Endothelial cell of hepatic sinusoid (primary cell): Measurements from ENCODE around the gene C5orf58.

Source experiments
- in situ Hi-C: cut with HindIII; loops from 2 replicates; pipeline ENCODE4 v1.10.0; 2017; ENCODE audit warnings: low sequenced_read_pairs

C5orf58 gene

DNA sequence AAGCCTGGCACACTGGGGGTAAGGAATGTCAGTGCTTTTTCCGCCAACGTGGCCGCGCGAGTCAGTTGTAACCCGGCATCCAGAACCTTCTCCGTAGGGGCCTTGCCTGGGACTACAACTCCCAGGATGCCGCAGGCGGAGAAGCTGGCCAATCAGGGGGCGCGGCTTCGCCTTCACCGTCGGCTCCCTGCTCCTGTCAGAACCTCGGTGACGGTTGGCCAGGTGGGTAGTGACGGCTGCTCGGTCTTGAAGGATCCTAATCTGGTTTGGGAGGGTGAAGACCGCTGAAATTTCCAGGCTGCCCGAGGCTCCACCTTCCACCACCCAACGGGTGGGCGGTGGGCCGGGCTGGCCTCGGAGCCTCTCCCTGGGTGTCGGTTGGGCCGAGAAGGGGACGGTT is at the start of gene C5orf58:
TSS of gene C5orf58 (plus strand) at position 200 of the 400 bp plus-strand sequence. CDS start 1,992 bp downstream, outside the sequence.
- in situ Hi-C loops = loop anchor here (10.0 kb wide), 1 partner anchor 172 kb away; no protein-coding TSS in a partner anchor

DNA sequence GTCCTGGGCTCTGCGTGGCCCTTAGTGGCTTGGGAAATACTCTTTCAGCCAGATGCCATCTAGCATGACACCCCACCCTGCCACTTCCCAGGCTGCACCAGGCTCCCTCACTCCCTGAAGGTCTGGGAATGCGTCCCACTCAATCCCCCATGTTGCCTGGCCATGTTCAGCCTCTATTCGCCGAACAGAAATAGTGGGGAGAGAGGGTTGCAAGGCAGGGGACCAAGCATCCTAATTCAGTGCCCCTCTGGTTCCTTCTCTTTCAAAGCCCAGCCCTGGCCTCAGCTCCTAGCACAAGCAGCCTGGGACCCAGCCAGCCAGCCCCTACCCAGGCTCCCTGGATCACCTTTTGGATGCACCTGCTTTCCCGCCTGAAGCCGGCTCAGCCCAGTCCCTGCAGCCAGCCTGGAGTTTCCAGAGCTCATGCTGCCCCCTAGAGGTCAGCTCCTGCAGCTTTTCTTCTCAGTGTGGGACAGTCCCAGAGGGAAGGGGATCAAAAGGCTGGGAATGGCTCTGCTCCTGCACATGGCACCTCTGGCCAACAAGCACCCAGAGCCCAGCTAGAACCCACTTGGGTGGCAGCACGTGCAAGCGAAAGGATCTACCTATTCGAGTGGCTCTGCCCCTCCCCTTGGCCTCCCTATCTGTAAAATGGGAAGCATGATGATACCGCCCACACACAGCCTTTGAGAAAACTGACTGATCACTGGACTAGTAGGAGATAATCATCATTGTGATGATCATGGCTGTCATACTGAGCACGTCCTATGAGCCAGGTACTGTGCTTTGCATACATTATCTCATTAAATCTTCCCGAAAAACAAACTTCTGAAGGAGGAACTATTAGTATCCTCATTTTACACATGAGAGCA is 48.7 kb upstream of the C5orf58 start:
- in situ Hi-C loops = no loop called here

- in situ Hi-C loops = no loop called here
These were observed 48.0 kb upstream of the C5orf58 start for GRCh38 chr5:170184737-170185136.

DNA sequence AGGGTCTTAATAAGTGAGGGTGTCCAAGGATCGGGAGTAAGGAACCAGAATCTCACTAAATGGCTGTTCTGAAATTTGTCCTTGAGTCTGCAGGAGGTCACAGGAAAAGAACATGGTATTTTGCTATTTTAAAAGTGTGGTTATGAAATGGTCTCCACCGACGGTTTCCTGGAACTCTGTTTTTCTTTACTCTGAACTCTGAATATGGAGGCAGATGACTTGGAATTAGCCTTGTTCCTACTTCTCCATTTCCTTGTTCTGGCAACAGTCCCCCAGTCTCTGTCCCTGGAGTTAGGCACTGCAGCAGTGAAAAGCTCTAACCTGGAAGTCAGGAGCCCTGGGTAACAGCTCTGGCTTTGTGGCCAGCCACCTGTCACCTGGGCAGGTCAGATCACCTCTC is 46.6 kb upstream of the C5orf58 start:
- in situ Hi-C loops = no loop called here

DNA sequence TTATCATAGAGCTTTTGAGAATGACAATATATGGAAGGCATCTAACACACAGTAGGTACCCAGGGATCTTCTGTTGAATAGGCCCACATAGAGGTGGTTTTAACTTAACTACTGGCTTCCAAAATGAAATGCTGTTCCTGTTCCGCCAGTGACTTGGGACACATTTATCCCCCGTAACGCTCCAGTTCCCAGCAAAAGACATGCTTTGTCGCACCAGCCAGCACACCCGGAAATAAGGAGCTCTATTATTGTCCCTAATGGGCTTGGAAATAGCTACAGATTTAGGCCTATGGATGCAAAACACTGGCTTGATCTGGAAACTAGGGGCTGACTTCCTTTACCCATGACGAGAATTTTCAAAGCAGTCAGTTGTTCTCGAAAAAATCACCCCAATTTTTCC is 45.9 kb upstream of the C5orf58 start:
- in situ Hi-C loops = no loop called here

- in situ Hi-C loops = no loop called here
These were observed 42.2 kb upstream of the C5orf58 start for GRCh38 chr5:170190436-170191134.

GRCh38 chr5:170192829-170193228 is 40.0 kb upstream of the C5orf58 start:
- in situ Hi-C loops = no loop called here

GRCh38 chr5:170195961-170196360 is 36.8 kb upstream of the C5orf58 start:
- in situ Hi-C loops = loop anchor here (5.0 kb wide), 1 partner anchor 104 kb away; no protein-coding TSS in a partner anchor

DNA sequence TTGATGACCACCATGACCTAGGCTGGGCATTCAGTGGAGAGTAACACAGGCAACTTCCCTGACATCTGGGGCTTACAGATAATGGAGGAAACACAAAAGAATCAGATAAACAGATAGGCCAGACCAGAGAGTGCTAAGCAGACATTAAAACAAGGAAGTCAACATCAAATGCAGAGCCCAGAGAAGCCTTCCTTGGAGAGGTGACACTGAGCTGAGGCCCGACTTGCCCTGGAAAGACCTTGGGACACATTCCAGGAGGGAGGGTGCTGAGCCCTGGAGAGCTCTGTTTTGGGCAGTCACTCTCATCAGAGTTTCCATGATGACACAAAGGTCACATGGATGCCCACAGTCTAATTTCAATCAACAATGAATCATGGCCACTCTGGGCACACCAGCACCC is 31.9 kb upstream of the C5orf58 start:
- in situ Hi-C loops = no loop called here

DNA sequence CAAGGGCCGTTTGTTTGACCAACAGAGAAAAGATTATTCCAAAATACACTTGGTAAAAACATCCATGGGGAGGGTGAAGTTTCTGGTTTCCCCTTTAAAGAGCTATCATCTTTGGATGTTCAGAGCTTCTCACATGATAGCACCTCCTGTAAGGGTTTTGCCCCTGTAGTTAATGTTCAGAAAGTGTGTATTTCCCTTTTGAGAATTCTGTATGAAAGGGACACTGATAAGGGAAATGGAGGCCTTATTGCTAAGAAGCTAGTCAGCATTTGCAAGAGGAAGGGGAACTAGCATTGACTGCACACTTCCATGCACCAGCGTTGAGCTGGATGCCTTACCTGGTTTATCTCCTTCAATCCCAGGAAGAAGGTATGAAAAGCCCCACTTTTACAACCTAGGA is 31.5 kb upstream of the C5orf58 start:
- in situ Hi-C loops = no loop called here

DNA sequence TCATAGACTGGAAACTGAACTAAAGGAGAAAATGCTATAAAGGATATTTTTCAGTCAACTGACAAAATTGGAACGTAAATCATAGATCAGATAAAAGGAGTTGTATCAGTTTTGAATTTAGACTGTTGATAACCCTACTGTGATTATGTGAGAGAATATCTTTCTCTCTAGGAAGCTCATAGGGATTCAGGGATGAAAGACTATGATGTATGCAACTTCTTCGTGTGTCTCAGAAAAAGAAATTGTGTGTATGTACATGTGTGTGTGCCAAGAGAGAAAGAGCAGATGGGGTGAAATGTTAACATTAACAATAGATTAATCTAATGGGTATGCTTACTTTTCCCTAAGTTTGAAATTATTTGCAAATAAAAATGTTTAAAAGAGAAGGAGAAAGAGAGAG is 30.7 kb upstream of the C5orf58 start:
- in situ Hi-C loops = no loop called here

- in situ Hi-C loops = no loop called here
These were observed 28.6 kb upstream of the C5orf58 start for GRCh38 chr5:170204202-170204601.

DNA sequence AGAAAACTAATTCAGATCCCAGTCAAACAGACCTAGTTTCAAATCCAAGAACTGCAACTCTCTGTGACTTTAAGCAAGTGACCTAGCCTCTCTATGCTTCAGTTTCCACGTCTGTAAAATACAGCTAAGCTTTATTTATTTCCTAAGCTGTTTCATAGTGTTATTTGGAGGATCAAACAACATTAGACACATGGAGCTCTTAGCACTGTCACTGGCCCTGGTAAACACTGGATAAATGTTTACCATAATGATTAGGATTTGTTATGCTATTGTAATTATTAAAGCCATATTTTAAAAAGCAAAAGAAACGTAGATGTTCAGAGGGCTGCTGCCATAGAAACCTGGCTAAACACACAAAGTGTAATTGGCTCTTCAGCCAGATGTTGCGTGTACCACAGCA is 26.6 kb upstream of the C5orf58 start:
- in situ Hi-C loops = no loop called here

DNA sequence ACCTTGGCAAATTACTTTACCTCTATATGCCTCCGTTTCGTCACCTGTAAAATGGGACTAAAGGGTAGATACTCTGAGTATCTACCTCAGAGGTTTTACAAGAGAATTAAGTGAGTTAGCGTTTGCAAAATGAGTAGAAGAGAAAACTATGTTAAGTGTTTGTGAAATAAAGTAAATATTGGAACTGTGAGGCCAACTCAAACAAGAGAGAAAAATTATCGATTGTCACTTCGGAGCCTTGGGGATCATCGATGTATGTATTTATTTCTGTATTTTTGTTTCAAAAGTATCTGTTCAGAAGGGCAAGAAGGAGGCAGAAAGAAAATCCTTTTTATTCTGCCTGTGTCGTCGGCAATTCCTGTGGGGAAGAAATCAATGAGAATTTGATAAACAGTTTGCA is 25.8 kb upstream of the C5orf58 start:
- in situ Hi-C loops = no loop called here

DNA sequence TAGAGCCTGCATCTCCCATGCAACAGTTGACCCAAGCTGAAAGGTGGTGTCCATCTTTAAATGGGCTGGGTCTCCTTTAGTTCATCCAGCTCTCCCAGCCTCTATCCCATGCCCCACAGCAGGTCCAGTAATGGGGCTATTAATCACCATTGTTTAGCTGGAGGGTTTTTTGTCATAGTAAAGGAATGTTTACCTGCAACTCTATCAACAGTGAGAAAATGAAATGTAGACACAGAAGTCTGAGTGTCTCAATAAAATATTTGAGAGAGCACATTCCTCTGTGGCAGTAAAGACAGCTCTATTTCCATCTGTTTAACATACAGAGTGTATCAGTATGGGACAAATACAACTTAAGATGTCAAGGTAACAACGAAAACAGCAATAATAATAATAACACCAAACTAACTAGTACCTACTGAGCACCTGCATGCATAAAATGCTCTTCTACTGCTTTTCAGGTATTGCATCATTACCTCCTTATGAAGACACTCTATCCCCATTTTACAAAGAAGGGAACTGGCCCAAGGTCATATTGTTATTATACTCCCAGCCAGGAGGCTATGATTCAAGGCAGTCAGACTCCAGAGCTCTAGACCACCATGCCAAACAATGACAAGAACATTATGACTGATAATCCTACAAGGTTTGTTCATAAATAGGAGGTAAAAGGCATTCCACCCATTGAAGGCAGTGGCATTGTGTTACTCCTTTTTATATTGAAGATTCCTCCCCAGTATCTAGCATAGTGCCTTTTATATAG is 21.0 kb upstream of the C5orf58 start:
- in situ Hi-C loops = no loop called here

DNA sequence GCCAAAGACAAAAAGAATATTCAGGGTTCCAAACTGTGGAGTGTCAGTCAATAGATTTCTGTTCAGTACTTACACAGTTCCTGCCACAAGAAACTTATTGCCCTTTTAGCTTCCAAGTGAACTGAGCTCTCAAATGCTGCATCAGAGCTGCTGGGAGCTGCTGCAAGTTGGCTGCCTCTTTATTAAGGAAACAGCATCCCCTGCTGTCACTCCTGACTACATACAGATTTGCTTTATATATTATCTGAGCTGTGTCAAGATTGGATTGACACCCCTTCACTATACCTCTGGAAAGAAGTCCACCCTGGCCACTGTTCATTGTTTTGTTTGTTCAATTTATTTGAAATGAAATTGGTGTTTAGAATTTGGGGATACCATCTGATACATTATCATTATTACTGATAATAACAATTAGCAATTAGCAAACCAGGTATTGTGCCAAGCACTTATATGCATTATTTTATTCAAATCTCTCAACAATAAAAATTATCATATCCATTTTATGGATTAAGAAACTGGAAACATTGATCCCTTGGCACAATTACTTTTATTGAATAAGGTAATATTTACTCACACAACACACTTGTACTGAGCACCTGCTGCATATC is 16.4 kb upstream of the C5orf58 start:
- in situ Hi-C loops = no loop called here

- in situ Hi-C loops = no loop called here
These were observed 15.0 kb upstream of the C5orf58 start for GRCh38 chr5:170217831-170218230.

DNA sequence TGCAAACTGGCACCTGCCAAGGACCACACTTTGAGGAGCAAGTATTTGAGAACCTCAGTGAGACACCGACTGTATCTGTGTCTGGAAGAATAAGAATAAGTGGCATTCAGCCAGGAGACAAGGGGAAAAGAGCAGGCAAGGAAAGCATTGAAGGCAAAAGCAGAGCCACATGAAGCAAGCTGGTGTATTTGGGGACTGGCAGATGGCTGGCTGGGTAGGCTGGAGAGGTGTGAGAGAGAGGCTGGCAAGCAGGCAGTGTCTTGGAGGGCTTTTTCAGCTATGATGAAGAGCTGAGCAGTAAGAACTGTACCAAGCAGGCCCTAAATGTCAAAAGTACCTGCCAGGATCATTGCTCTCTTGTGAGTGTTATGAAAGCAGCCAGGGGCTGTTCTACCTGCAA is 14.1 kb upstream of the C5orf58 start:
- in situ Hi-C loops = no loop called here

GRCh38 chr5:170219615-170220014 is 13.2 kb upstream of the C5orf58 start:
- in situ Hi-C loops = no loop called here

- in situ Hi-C loops = no loop called here
These were observed 12.6 kb upstream of the C5orf58 start for GRCh38 chr5:170220191-170220590.

- in situ Hi-C loops = no loop called here
These were observed 11.5 kb upstream of the C5orf58 start for GRCh38 chr5:170221327-170221741.
